Epithelial cell of prostate (primary cell): ENCODE data around the gene EEA1.
"Not testable (repeated sequence)": the region's sequence is repeated elsewhere in the genome, so short reads cannot be mapped to it uniquely, and the experiment has no call there.

Experiments used
- DNase-seq: peaks from one replicate; pipeline ENCODE4 v3.0.0-alpha.2; 2011; ENCODE audit warnings: low read depth, low spot score
- H3K27ac ChIP-seq: fragments of 450-650 bp; 2 replicates; pipeline ENCODE4 v1.5.1; 2017; ENCODE audit warnings: mild to moderate bottlenecking

Gene EEA1

GRCh38 chr12:92764831-92765230 lies 164.3 kb downstream of the EEA1 start:
- DNase-seq: no peak
- H3K27ac ChIP-seq: no peak overlapping the region

GRCh38 chr12:92762773-92763172 lies 166.3 kb downstream of the EEA1 start:
- no peak for DNase-seq
- H3K27ac ChIP-seq: no peak overlapping the region

- H3K27ac ChIP-seq: peak overlapping the region; percentile 26
- peak; percentile 75 for DNase-seq
Measured at GRCh38 chr12:92759634-92760268, 169.3 kb downstream of the EEA1 start.

GRCh38 chr12:92757597-92758121 lies 171.4 kb downstream of the EEA1 start:
- no peak overlapping the region for H3K27ac ChIP-seq
- DNase-seq: no peak

- H3K27ac ChIP-seq: no peak overlapping the region
- no peak for DNase-seq
Measured at GRCh38 chr12:92756898-92757596, 172.0 kb downstream of the EEA1 start.

- H3K27ac ChIP-seq: no peak overlapping the region
- no peak for DNase-seq
Measured at GRCh38 chr12:92753976-92754885, 174.9 kb downstream of the EEA1 start.

- DNase-seq, H3K27ac ChIP-seq: not testable (repeated sequence)
Measured at GRCh38 chr12:92749691-92750090, 179.4 kb downstream of the EEA1 start.

- DNase-seq: no peak
- H3K27ac ChIP-seq: no peak overlapping the region
Measured at GRCh38 chr12:92747151-92747550, 181.9 kb downstream of the EEA1 start.

- peak; percentile 26 for DNase-seq
- H3K27ac ChIP-seq: peak overlapping the region; percentile 56
Measured at GRCh38 chr12:92745856-92746550, 183.1 kb downstream of the EEA1 start.

- H3K27ac ChIP-seq: no peak overlapping the region
- no peak for DNase-seq
Measured at GRCh38 chr12:92743026-92743425, 186.1 kb downstream of the EEA1 start.

- no peak overlapping the region for H3K27ac ChIP-seq
- no peak for DNase-seq
Measured at GRCh38 chr12:92740411-92740810, 188.7 kb downstream of the EEA1 start.

- H3K27ac ChIP-seq: no peak overlapping the region
- DNase-seq: no peak
Measured at GRCh38 chr12:92739113-92739512, 190.0 kb downstream of the EEA1 start.

- H3K27ac ChIP-seq: no peak overlapping the region
- no peak for DNase-seq
Measured at GRCh38 chr12:92737855-92738850, 190.9 kb downstream of the EEA1 start.

GRCh38 chr12:92736605-92737004 lies 192.5 kb downstream of the EEA1 start:
- H3K27ac ChIP-seq: no peak overlapping the region
- no peak for DNase-seq

- no peak overlapping the region for H3K27ac ChIP-seq
- DNase-seq: peak; percentile 41
Measured at GRCh38 chr12:92735131-92735721, 193.9 kb downstream of the EEA1 start.

- H3K27ac ChIP-seq: no peak overlapping the region
- DNase-seq: no peak
Measured at GRCh38 chr12:92733661-92734060, 195.4 kb downstream of the EEA1 start.

- H3K27ac ChIP-seq: no peak overlapping the region
- DNase-seq: no peak
Measured at GRCh38 chr12:92733181-92733580, 195.9 kb downstream of the EEA1 start.

- no peak overlapping the region for H3K27ac ChIP-seq
- no peak for DNase-seq
Measured at GRCh38 chr12:92732716-92733115, 196.4 kb downstream of the EEA1 start.

- H3K27ac ChIP-seq: no peak overlapping the region
- DNase-seq: no peak
Measured at GRCh38 chr12:92732216-92732615, 196.9 kb downstream of the EEA1 start.
